PFSK-1 (cell line): Measurements from ENCODE around the gene CHID1.

Experiments used
- FOXP2 ChIP-seq: optimal IDR thresholded peaks from 2 replicates; pipeline ENCODE3; 2011; ENCODE audit warnings: borderline replicate concordance, control low read depth, inconsistent platforms; ENCODE audit not compliant: insufficient read depth; ENCODE audit errors: extremely low read length, extremely low read depth
- POLR2AphosphoS5 ChIP-seq: IDR thresholded peaks from 2 replicates; pipeline ENCODE4 v1.6.1; 2012; ENCODE audit warnings: low read depth, mild to moderate bottlenecking, control low read depth, low read length, moderate library complexity
- REST ChIP-seq, 2 experiments: IDR thresholded peaks; 2 replicates each; pipeline versions ENCODE4 v1.6.1 to v1.8.0; 2011 to 2012; ENCODE audit warnings: low read depth in 2 of 2, low read length in 2 of 2, control low read depth in 1 of 2, inconsistent platforms in 1 of 2, mild to moderate bottlenecking in 1 of 2, moderate library complexity in 1 of 2; ENCODE audit not compliant: insufficient read depth in 1 of 2
- SIN3A ChIP-seq: IDR thresholded peaks from 2 replicates; pipeline ENCODE4 v1.6.1; 2012; ENCODE audit warnings: mild to moderate bottlenecking, low read length, moderate library complexity, borderline replicate concordance; ENCODE audit not compliant: insufficient read depth
- TAF1 ChIP-seq: IDR thresholded peaks from 2 replicates; pipeline ENCODE4 v1.6.1; 2012; ENCODE audit warnings: low read length, control low read depth, borderline replicate concordance; ENCODE audit not compliant: insufficient read depth

DNA sequence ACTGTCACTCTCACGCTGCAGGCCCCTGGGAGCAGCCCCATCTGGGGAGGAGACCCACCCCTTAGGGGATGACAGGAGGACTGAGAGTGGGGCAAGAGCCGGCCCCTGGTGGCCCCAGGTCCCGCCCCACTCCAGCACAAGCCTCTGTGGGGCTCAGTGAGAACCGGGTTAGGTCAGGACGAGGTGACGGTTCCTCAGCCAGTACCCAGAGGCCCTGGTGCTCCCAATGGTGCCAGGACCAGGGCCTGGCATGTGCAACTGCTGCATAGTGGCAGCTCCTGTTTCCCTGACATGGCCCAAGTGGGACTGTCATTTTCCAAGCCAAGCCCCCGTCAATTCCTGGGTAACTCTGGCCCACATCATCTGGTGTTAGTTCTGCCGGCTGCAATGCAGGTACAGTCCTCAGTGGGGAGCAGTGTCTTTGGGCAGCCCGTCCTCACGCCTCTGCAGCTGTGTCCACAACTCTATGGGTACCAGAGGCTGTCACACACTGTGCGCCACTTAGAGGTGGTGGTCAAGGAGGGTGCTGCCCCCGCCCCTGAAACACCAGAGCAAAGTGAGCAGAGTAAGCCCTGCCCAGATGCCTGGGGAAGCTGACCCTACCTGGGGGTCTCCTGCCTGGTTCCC, 15.9 kb downstream of the CHID1 start:
- TF ChIP-seq POLR2AphosphoS5, result no peak
- no peak for TF ChIP-seq TAF1
- TF ChIP-seq REST (IDR thresholded peaks at IDR 0.05; ENCODE audit: insufficient read depth in 1 of 2, low read depth in 2 of 2, low read length in 2 of 2), result no peak
- TF ChIP-seq SIN3A, result no peak
- TF ChIP-seq FOXP2, result no peak
